HG02943 (cell line): ENCODE results near the gene POLR1B.
"Not testable (repeated sequence)": the region's sequence is repeated elsewhere in the genome, so short reads cannot be mapped to it uniquely, and the experiment has no call there.

Experiments
- ATAC-seq: cut with Tn5 transposase; IDR thresholded peaks from one replicate; pipeline ENCODE4 v1.9.1; 2021; ENCODE audit warnings: mild to moderate bottlenecking, low read depth, moderate library complexity; ENCODE audit not compliant: unreplicated experiment

The POLR1B gene

GRCh38 chr2:112597537-112598322 lies 55.5 kb downstream of the POLR1B start:
- no peak for ATAC-seq

GRCh38 chr2:112600634-112601033 lies 58.4 kb downstream of the POLR1B start:
- no peak for ATAC-seq

GRCh38 chr2:112601754-112602153 lies 59.5 kb downstream of the POLR1B start:
- ATAC-seq = no peak

- ATAC-seq = no peak
Measured at GRCh38 chr2:112602917-112603316, 60.7 kb downstream of the POLR1B start.

GRCh38 chr2:112603731-112604130 lies 61.5 kb downstream of the POLR1B start:
- ATAC-seq = no peak

GRCh38 chr2:112604952-112605351 lies 62.7 kb downstream of the POLR1B start:
- ATAC-seq = no peak

- ATAC-seq = no peak
Measured at GRCh38 chr2:112605926-112606325, 63.7 kb downstream of the POLR1B start.

GRCh38 chr2:112606547-112606946 lies 64.3 kb downstream of the POLR1B start:
- ATAC-seq = no peak

- ATAC-seq = no peak
Measured at GRCh38 chr2:112607680-112608438, 65.6 kb downstream of the POLR1B start.

- ATAC-seq = not testable (repeated sequence)
Measured at GRCh38 chr2:112609320-112609719, 67.1 kb downstream of the POLR1B start.

- ATAC-seq = not testable (repeated sequence)
Measured at GRCh38 chr2:112612283-112612682, 70.0 kb downstream of the POLR1B start.

- ATAC-seq = no peak
Measured at GRCh38 chr2:112614201-112614840, 72.1 kb downstream of the POLR1B start.

GRCh38 chr2:112615051-112615450 lies 72.8 kb downstream of the POLR1B start:
- ATAC-seq = no peak

GRCh38 chr2:112615798-112616197 lies 73.5 kb downstream of the POLR1B start:
- ATAC-seq = not testable (repeated sequence)

- no peak for ATAC-seq
Measured at GRCh38 chr2:112618383-112618782, 76.1 kb downstream of the POLR1B start.

- ATAC-seq = no peak
Measured at GRCh38 chr2:112621790-112622527, 79.7 kb downstream of the POLR1B start.

GRCh38 chr2:112622528-112622849 lies 80.2 kb downstream of the POLR1B start:
- no peak for ATAC-seq

GRCh38 chr2:112623913-112624777 lies 81.9 kb downstream of the POLR1B start:
- no peak for ATAC-seq

- no peak for ATAC-seq
Measured at GRCh38 chr2:112625474-112626114, 83.3 kb downstream of the POLR1B start.
